ENCODE measurements around the gene TSPAN19.

Gene TSPAN19

GRCh38 chr12:84995641-84996040 lies 40.4 kb downstream of the TSPAN19 start:
- TF ChIP-seq, protein P1, sequence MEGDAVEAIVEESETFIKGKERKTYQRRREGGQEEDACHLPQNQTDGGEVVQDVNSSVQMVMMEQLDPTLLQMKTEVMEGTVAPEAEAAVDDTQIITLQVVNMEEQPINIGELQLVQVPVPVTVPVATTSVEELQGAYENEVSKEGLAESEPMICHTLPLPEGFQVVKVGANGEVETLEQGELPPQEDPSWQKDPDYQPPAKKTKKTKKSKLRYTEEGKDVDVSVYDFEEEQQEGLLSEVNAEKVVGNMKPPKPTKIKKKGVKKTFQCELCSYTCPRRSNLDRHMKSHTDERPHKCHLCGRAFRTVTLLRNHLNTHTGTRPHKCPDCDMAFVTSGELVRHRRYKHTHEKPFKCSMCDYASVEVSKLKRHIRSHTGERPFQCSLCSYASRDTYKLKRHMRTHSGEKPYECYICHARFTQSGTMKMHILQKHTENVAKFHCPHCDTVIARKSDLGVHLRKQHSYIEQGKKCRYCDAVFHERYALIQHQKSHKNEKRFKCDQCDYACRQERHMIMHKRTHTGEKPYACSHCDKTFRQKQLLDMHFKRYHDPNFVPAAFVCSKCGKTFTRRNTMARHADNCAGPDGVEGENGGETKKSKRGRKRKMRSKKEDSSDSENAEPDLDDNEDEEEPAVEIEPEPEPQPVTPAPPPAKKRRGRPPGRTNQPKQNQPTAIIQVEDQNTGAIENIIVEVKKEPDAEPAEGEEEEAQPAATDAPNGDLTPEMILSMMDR (IDR thresholded peaks at IDR 0.05; ENCODE audit: extremely low read depth, insufficient read depth, missing control alignments): no peak
- no peak for DNase-seq (ENCODE audit: low spot score)
- in situ Hi-C loops (cut with MboI; ENCODE audit: low pct_unique_long_range_greater_than_20kb, low sequenced_read_pairs, unreplicated experiment): no loop called here

DNA sequence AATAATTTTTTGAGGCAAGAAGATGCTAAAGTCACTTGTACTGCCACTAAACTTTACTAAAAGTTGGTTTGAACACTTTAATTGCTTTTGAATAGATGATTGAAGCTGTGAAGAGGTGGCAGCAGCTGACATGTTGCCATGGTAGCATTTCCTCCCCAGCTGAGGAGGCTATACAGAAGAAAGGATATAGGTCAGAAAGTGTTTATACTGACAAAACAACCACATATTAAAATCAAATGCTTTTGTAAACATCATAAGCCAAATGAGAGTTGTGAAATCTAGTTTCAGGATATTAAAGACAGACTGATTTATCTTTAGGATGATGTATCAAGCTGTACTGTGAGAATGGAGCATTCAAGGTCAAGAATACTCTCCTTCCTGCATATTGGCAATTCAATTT lies 41.7 kb downstream of the TSPAN19 start:
- DNase-seq (ENCODE audit: low spot score): no peak
- in situ Hi-C loops (cut with MboI; ENCODE audit: low pct_unique_long_range_greater_than_20kb, low sequenced_read_pairs, unreplicated experiment): no loop called here
- TF ChIP-seq, protein P1 (IDR thresholded peaks at IDR 0.05; ENCODE audit: extremely low read depth, insufficient read depth, missing control alignments): no peak

DNA sequence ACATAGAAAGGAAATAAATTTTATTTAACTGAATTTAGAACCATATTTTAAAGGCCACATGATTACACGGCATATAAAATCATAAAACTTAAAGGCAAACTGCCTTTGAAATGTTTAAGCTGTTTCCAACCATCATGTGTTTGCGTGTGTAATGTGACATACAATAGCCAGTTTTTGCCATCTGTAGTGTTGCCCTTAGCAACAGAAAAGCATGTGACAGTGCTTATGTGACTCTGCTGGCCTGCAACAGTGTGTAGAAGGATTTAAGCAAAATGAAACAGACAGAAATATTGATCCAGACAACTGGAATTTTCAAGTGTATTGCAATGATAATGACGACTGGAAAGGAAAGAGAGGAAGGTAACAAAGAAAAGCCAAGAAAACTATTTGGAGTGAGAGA lies 49.5 kb downstream of the TSPAN19 start:
- TF ChIP-seq, protein P1 (IDR thresholded peaks at IDR 0.05; ENCODE audit: extremely low read depth, insufficient read depth, missing control alignments): no peak
- no peak for DNase-seq (ENCODE audit: low spot score)
- in situ Hi-C loops (cut with MboI; ENCODE audit: low pct_unique_long_range_greater_than_20kb, low sequenced_read_pairs, unreplicated experiment): no loop called here

DNA sequence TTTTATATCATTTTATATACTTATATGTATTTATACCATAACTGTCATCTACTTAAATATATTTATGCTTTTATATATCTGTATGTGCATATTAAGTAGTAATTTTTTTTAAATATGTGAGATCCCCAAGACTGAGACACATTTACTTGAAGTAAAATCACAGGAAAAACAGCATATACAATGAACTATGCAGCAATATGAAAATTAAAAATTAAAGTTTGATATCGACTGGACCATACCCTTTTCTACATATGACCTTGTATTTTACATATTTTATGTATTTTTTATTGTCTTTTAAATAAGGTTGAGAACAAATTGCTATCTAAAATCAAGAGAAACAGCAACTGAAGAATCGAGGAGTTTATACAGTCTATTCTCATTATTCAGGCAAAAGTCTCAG lies 50.0 kb downstream of the TSPAN19 start:
- no peak for DNase-seq (ENCODE audit: low spot score)
- in situ Hi-C loops (cut with MboI; ENCODE audit: low pct_unique_long_range_greater_than_20kb, low sequenced_read_pairs, unreplicated experiment): no loop called here
- TF ChIP-seq, protein P1 (IDR thresholded peaks at IDR 0.05; ENCODE audit: extremely low read depth, insufficient read depth, missing control alignments): no peak

DNA sequence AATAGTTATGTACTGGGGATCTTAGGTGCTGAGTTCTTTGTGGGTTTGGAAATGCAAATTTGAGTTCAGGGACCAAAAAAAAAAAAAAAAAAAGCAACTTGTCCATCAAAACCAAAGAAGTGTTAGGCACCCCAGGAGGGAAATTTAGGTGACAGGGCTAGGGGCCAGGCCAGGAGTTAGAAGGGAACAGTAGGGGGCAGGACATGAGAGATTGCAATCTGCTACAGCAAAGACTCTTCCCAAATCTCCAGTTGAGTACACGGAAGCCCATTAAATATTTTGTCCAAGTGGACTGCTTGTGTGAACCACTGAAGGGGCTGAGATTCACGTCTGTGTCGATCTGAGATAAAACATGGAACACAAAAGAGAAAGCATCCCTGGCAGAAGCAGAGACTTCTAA lies 52.8 kb downstream of the TSPAN19 start:
- no peak for DNase-seq (ENCODE audit: low spot score)
- TF ChIP-seq, protein P1 (IDR thresholded peaks at IDR 0.05; ENCODE audit: extremely low read depth, insufficient read depth, missing control alignments): no peak
- in situ Hi-C loops (cut with MboI; ENCODE audit: low pct_unique_long_range_greater_than_20kb, low sequenced_read_pairs, unreplicated experiment): no loop called here

- in situ Hi-C loops (cut with MboI; ENCODE audit: low pct_unique_long_range_greater_than_20kb, low sequenced_read_pairs, unreplicated experiment): no loop called here
- DNase-seq (ENCODE audit: low spot score): no peak
- TF ChIP-seq, protein P1 (IDR thresholded peaks at IDR 0.05; ENCODE audit: extremely low read depth, insufficient read depth, missing control alignments): no peak
Observed at GRCh38 chr12:84982888-84983287, 53.2 kb downstream of the TSPAN19 start.

- in situ Hi-C loops (cut with MboI; ENCODE audit: low pct_unique_long_range_greater_than_20kb, low sequenced_read_pairs, unreplicated experiment): no loop called here
- TF ChIP-seq, protein P1 (IDR thresholded peaks at IDR 0.05; ENCODE audit: extremely low read depth, insufficient read depth, missing control alignments): no peak
- DNase-seq (ENCODE audit: low spot score): no peak
Observed at GRCh38 chr12:84978921-84979320, 57.2 kb downstream of the TSPAN19 start.
